Upper lobe of right lung (tissue), 1 donor: ENCODE measurements around the gene SNAPC4. TPM values are rescaled to one million over a fixed set of nuclear protein-coding genes. Genes with fewer than 3 reads are reported as not detected.
A peak's percentile ranks its signal among the peaks of the same experiment; 100 is the strongest.
"Not testable (repeated sequence)": the region's sequence is repeated elsewhere in the genome, so short reads cannot be mapped to it uniquely, and the experiment has no call there.

Experiments
- ATAC-seq: fragments of 200-7000 bp; cut with Tn5 transposase; one replicate; pipeline ENCODE4 v1.9.1; 2020; ENCODE audit warnings: mild to moderate bottlenecking, moderate library complexity
- DNase-seq: peaks from one replicate; pipeline ENCODE4 v3.0.0-alpha.2; 2020
- H3K27ac ChIP-seq: fragments of 200-600 bp; one replicate; pipeline ENCODE4 v1.8.0; 2022
- H3K27me3 ChIP-seq: fragments of 200-600 bp; one replicate; pipeline ENCODE4 v1.8.0; 2022; ENCODE audit warnings: mild to moderate bottlenecking
- H3K36me3 ChIP-seq: fragments of 200-600 bp; one replicate; pipeline ENCODE4 v1.8.0; 2022
- H3K4me1 ChIP-seq: fragments of 200-600 bp; one replicate; pipeline ENCODE4 v1.8.0; 2022
- H3K4me3 ChIP-seq: fragments of 200-600 bp; one replicate; pipeline ENCODE4 v1.8.0; 2022; ENCODE audit warnings: mild to moderate bottlenecking
- H3K9me3 ChIP-seq: fragments of 200-600 bp; one replicate; pipeline ENCODE4 v1.8.0; 2022
- intact Hi-C: fragments of 100-400 bp; cut with DNase I; formaldehyde crosslinking; loops from one replicate; pipeline ENCODE4 v1.11.0; 2022
- total RNA-seq: library from RNA; stranded (reverse); fragmentation: NEBNext Ultra II Directional; extraction: Animal tissue kit (Norgen Biotek cat#: 25700); gene quantifications from one replicate; pipeline ENCODE4 v1.2.1, GENCODE V29; 2021
- TF ChIP-seq, protein P1 (sequence below): fragments of 200-600 bp; IDR thresholded peaks from one replicate; pipeline ENCODE4 v1.8.0; 2022; ENCODE audit warnings: antibody characterized with exemption
- donor health status: DM: no; HTN: yes; CAD: no; lungs with severe emphysema.

Gene SNAPC4
- total RNA-seq, 1 donor from 2014 or later, result 7.2 TPM

DNA sequence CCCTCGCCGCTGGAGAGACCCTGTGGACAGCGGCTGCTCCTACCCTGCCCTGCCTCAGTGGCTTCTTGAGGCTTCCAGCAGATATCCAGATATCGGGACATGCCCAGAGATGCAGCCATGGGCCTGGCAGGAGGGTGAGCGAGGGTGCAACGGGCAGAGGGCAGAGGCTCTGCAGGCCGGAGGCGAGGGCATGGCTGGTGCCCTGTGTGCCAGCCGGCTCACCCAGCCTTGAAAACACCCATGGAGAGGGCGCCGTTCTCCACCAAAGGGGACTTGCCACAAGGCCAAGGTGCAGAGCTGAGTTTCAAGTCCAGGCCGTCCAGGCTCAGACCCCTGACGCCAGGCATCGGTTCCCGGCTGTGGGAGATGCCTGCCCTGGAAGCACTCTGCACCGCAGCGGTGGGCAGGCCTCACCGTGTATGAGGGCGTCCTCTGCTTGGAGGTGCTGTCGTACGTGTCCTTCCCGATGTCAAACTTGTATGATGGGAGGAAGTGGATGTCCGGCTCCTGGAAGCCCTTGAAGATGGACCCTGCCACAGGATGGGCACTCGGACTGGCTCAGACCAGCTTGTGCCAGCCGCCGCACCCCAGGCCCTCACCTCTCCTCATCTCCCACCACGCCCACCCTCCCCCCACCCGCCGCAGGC is 30.7 kb upstream of the SNAPC4 start:
- Histone ChIP-seq H3K27me3 (no peaks in the 10 kb centered on the region), H3K4me3 (no peak overlapping the region), H3K9me3 (no peaks in the 10 kb centered on the region), H3K36me3 (peaks cover 30% of the 10 kb centered on the region), H3K27ac (no peak overlapping the region), H3K4me1 (no peaks in the 10 kb centered on the region)
- no peak for DNase-seq
- intact Hi-C loops, result no loop called here
- ATAC-seq, result no peak
- TF ChIP-seq, protein P1, sequence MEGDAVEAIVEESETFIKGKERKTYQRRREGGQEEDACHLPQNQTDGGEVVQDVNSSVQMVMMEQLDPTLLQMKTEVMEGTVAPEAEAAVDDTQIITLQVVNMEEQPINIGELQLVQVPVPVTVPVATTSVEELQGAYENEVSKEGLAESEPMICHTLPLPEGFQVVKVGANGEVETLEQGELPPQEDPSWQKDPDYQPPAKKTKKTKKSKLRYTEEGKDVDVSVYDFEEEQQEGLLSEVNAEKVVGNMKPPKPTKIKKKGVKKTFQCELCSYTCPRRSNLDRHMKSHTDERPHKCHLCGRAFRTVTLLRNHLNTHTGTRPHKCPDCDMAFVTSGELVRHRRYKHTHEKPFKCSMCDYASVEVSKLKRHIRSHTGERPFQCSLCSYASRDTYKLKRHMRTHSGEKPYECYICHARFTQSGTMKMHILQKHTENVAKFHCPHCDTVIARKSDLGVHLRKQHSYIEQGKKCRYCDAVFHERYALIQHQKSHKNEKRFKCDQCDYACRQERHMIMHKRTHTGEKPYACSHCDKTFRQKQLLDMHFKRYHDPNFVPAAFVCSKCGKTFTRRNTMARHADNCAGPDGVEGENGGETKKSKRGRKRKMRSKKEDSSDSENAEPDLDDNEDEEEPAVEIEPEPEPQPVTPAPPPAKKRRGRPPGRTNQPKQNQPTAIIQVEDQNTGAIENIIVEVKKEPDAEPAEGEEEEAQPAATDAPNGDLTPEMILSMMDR, result no peak

DNA sequence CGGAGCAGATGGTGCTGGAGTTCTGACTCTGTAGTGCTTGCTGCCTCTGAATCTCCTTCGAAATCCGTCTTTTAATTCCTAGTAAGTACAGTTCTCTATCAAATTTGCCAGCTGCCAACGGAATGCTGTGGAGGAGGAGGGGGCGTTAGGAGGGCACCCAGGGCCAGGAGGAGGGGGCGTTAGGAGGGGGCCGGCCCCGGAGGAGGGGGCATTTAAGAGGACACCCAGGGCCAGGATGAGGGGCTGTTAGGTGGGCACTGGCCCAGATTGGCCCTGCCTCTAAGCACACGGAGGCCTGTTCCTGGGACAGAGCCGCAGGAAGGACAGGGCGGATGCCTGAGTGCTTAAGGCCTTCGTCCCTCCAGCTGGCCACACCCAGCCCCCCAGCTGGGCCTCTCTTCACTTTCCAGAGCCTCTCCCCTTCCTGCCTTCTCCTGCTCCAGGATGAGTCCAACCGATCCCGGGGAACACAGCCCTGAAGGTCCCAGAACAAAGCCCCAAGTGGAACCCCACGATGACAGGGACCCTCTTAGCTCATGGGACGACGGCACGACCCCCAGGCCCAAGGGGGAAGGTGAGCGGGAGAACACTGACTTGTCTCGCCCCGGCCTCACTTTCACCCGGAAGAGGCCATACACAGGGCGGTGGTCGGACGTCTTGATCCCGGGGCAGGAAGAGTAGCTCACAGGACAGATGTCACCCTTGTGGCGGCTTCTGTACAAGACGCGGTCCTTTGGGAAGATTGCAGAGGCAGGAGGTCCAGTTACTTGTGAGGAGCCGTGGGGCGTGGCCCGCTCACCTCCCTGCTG is 29.9 kb upstream of the SNAPC4 start:
- TF ChIP-seq, protein P1, result no peak
- peaks cover 32% of the 10 kb centered on the region for H3K36me3 ChIP-seq
- no peak for DNase-seq

DNA sequence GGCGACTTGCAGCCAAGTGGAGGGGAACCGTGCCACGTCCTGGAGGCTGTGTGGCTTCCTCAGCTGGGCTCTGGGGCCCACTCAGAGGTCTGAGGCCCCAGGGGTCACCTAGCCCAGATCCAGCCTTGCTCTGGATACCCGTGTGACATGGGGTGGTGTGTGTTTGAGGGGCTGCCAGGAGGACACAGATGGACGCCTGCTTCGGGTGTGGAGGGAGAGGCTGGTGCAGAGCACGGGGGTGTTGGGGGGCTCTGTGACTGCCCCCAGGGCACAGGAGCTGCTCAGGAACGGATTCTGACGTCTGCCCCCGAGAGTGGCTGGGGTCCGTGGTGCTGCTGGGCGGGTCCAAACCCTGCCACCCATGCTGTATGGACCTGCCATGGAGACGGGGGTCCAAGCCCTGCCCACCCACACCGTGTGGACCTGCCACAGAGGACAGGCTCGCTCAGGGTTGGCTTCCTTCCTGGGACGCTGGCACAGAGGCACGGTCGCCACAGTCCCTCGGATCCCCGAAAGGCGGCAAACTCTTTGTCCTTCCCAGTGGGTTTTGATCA is 29.2 kb upstream of the SNAPC4 start:
- H3K27ac ChIP-seq, result no peak overlapping the region
- no peaks in the 10 kb centered on the region for H3K4me1 ChIP-seq
- intact Hi-C loops, result no loop called here
- H3K9me3 ChIP-seq, result no peaks in the 10 kb centered on the region
- TF ChIP-seq, protein P1, result no peak
- DNase-seq (no peak), ATAC-seq (no peak)
- no peaks in the 10 kb centered on the region for H3K27me3 ChIP-seq
- H3K36me3 ChIP-seq, result peaks cover 39% of the 10 kb centered on the region
- no peak overlapping the region for H3K4me3 ChIP-seq

More for the DNA sequence above, 29.9 kb upstream of the SNAPC4 start:
- Histone ChIP-seq H3K4me1 (no peaks in the 10 kb centered on the region), H3K9me3 (no peaks in the 10 kb centered on the region), H3K4me3 (no peak overlapping the region), H3K27me3 (no peaks in the 10 kb centered on the region), H3K27ac (no peak overlapping the region)
- intact Hi-C loops, result no loop called here
- ATAC-seq, result peak; percentile 5

DNA sequence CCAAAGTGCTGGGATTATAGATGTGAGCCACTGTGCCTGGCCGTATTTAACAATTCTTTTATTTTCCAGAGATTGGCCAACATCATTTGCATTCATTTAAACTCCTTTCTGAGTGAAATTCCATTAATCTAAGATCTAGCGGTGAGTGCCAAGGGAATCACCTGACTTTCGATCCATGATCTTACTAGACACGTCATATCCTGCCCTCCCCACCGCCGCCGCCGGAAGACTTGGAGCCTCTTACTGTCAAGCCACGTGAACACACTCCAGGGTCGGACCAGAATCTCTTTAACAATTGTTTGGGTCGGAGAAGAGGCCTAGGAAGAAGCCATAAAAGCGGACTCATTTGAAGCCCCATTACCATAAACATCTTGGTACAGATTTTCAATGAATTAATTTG is 26.8 kb upstream of the SNAPC4 start:
- H3K4me1 ChIP-seq, result no peaks in the 10 kb centered on the region
- no peaks in the 10 kb centered on the region for H3K9me3 ChIP-seq
- H3K4me3 ChIP-seq, result no peak overlapping the region
- TF ChIP-seq, protein P1, result no peak
- H3K36me3 ChIP-seq, result peaks cover 53% of the 10 kb centered on the region
- intact Hi-C loops, result no loop called here
- DNase-seq (no peak), ATAC-seq (no peak)
- H3K27ac ChIP-seq, result no peak overlapping the region
- H3K27me3 ChIP-seq, result no peaks in the 10 kb centered on the region

DNA sequence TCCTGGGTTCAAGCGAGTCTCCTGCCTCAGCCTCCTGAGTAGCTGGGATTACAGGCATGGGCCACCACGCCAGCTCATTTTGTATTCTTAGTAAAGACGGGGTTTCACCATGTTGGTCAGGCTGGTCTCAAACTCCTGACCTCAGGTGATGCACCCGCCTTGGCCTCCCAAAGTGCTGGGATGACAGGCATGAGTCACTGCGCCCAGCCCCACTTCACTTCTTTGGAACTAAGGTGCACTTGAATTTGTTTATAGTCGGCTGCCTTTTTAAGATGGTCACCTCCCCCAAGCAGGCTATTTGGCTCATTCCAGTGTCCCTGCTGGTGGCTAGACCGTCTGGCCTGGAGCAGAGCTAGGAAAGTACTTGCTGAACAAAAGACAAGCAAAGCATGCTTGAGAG is 25.4 kb upstream of the SNAPC4 start:
- H3K36me3 ChIP-seq, result peaks cover 62% of the 10 kb centered on the region
- H3K4me3 ChIP-seq, H3K27ac ChIP-seq, H3K9me3 ChIP-seq, H3K27me3 ChIP-seq, intact Hi-C loops, H3K4me1 ChIP-seq, DNase-seq: not testable (repeated sequence)
- ATAC-seq, result peak; percentile 8

DNA sequence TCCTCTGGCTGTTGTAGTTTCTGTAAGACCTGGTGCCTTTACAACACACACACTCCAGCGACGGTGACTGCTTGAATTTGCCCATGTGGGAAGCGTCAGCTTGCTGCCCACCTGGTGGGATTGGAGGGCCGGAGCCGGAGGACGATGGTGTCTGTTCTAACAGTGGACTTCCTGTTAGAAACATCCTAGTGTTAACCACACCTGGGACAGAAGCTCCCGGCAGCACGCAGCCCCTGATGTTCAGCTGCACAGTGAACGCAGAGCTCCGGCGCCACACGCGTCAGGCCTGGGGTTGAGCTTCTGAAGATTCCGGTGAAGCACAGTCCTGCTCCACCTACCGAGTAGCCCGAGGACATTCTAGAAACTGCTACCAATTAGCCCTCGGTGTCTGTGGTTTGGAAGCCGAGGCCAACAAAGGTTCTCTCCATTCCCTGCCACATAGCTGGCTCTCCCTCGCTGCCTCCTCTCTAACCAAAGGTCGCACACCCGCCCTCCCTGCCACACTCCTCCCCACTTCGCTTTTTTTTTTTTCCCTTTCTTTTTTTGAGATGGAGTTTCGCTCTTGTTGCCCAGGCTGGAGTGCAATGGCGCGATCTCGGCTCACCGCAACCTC is 24.9 kb upstream of the SNAPC4 start:
- Histone ChIP-seq H3K27ac (no peak overlapping the region), H3K27me3 (no peaks in the 10 kb centered on the region), H3K4me1 (no peaks in the 10 kb centered on the region), H3K9me3 (no peaks in the 10 kb centered on the region), H3K4me3 (no peak overlapping the region), H3K36me3 (peaks cover 62% of the 10 kb centered on the region)
- ATAC-seq (no peak), DNase-seq (no peak)
- intact Hi-C loops, result no loop called here
- TF ChIP-seq, protein P1, result no peak
